H1 (cell line): ENCODE data around the gene BTG2. TPM values are rescaled to one million over a fixed set of nuclear protein-coding genes. Genes with fewer than 3 reads are reported as not detected.

Experiments
- CTCF ChIA-PET: fragments of 300-600 bp; sonication (Branson Sonifier 250); formaldehyde crosslinking; loops from one replicate; lab custom pipeline; 2021; ENCODE audit not compliant: partially characterized antibody; lab: Charles Lee
- POLR2A ChIA-PET: fragments of 300-600 bp; sonication (Branson Sonifier 250); formaldehyde crosslinking; loops from one replicate; lab custom pipeline; 2021; ENCODE audit warnings: inconsistent platforms; ENCODE audit not compliant: partially characterized antibody; lab: Charles Lee
- DNase-seq, 2 experiments: peaks; one replicate each; pipeline versions ENCODE4 v3.0.0 to v3.0.0-alpha.2; 2010 to 2022; ENCODE audit warnings: low spot score in 2 of 2, low read depth in 1 of 2, mixed read lengths in 1 of 2
- FAIRE-seq: peaks from 2 replicates; lab custom pipeline; 2011; peaks lifted over from hg19 to GRCh38; lab: Jason Lieb, UNC
- H2AFZ ChIP-seq: 2 replicates; pipeline ENCODE4 v1.8.1; 2012; ENCODE audit warnings: low read length, inconsistent platforms
- H2AK5ac ChIP-seq: 2 replicates; pipeline ENCODE4 v1.6.1; 2013; ENCODE audit warnings: low read depth, low read length
- H2BK120ac ChIP-seq: replicated peaks from 2 replicates; pipeline ENCODE3; 2013; ENCODE audit warnings: low read depth, low read length, inconsistent platforms
- H2BK12ac ChIP-seq: 2 replicates; pipeline ENCODE4 v1.6.1; 2013; ENCODE audit warnings: low read depth, low read length
- H2BK15ac ChIP-seq: 2 replicates; pipeline ENCODE4 v1.6.1; 2013; ENCODE audit warnings: low read length
- H2BK20ac ChIP-seq: 2 replicates; pipeline ENCODE4 v1.6.1; 2013; ENCODE audit warnings: low read length
- H2BK5ac ChIP-seq: 2 replicates; pipeline ENCODE4 v1.6.1; 2013; ENCODE audit warnings: low read depth, low read length
- H3K14ac ChIP-seq: 2 replicates; pipeline ENCODE4 v1.6.1; 2013; ENCODE audit warnings: inconsistent platforms; ENCODE audit not compliant: insufficient read length
- H3K18ac ChIP-seq: 2 replicates; pipeline ENCODE4 v1.6.1; 2013; ENCODE audit warnings: low read length; ENCODE audit errors: extremely low read depth
- H3K23ac ChIP-seq: 2 replicates; pipeline ENCODE4 v1.6.1; 2013; ENCODE audit warnings: inconsistent platforms; ENCODE audit not compliant: insufficient read length
- H3K23me2 ChIP-seq: 2 replicates; pipeline ENCODE4 v1.6.1; 2013; ENCODE audit warnings: low read depth, low read length
- H3K27ac ChIP-seq: 2 replicates; pipeline ENCODE4 v1.6.1; 2011; ENCODE audit warnings: low read depth, low read length, inconsistent platforms
- H3K27me3 ChIP-seq, 4 experiments: replicated peaks in 1 of 4; 1 replicate in 1 of 4; 2 replicates in 3 of 4; pipeline versions ENCODE4 v1.6.1 to v1.8.1; 2011 to 2013; ENCODE audit warnings: low read length in 3 of 4, mild to moderate bottlenecking in 3 of 4, inconsistent platforms in 2 of 4, mixed read lengths in 2 of 4, moderate library complexity in 1 of 4; ENCODE audit not compliant: control insufficient read depth in 3 of 4, insufficient read depth in 3 of 4; ENCODE audit errors: extremely low read depth in 1 of 4
- H3K36me3 ChIP-seq, 4 experiments: 2 replicates each; pipeline versions ENCODE4 v1.6.1 to v1.8.1; 2011 to 2013; ENCODE audit warnings: mild to moderate bottlenecking in 4 of 4, low read length in 3 of 4, moderate library complexity in 2 of 4, control low read depth in 1 of 4, inconsistent platforms in 1 of 4; ENCODE audit not compliant: insufficient read depth in 4 of 4, control insufficient read depth in 2 of 4
- H3K4ac ChIP-seq: replicated peaks from 2 replicates; pipeline ENCODE3; 2013; ENCODE audit warnings: low read length, low read depth, mixed read lengths, inconsistent platforms; ENCODE audit not compliant: insufficient read length
- H3K4me1 ChIP-seq, 4 experiments: replicated peaks in 1 of 4; 1 replicate in 1 of 4; 2 replicates in 3 of 4; pipeline versions ENCODE4 v1.6.1 to v1.8.1; 2011 to 2013; ENCODE audit warnings: low read length in 3 of 4, inconsistent platforms in 2 of 4, mixed read lengths in 1 of 4; ENCODE audit not compliant: insufficient read depth in 4 of 4, control insufficient read depth in 3 of 4
- H3K4me2 ChIP-seq, 2 experiments: 2 replicates each; pipeline versions ENCODE4 v1.6.1 to v1.8.1; 2011 to 2013; ENCODE audit warnings: low read depth in 2 of 2, low read length in 2 of 2, control low read depth in 1 of 2, inconsistent platforms in 1 of 2, mild to moderate bottlenecking in 1 of 2; ENCODE audit not compliant: insufficient read depth in 1 of 2
- H3K4me3 ChIP-seq, 4 experiments: fragments of 200-600, 300-600 bp in 1 of 4; sonication (generic), shearing (Covaris generic), sonication (Bioruptor Twin) in 1 of 4; 2 replicates each; pipeline versions ENCODE4 v1.5.1 to v1.8.1; 2011 to 2016; ENCODE audit warnings: low read length in 4 of 4, low read depth in 3 of 4, control low read depth in 2 of 4, inconsistent platforms in 2 of 4, mild to moderate bottlenecking in 2 of 4, mixed read lengths in 1 of 4, moderate library complexity in 1 of 4; ENCODE audit not compliant: insufficient read depth in 2 of 4; ENCODE audit errors: extremely low read depth in 1 of 4
- H3K56ac ChIP-seq: replicated peaks from 2 replicates; pipeline ENCODE3; 2013; ENCODE audit warnings: low read depth, mild to moderate bottlenecking, mixed read lengths, low read length, inconsistent platforms; ENCODE audit not compliant: insufficient read length
- H3K79me1 ChIP-seq: 2 replicates; pipeline ENCODE4 v1.6.1; 2013; ENCODE audit warnings: low read depth, low read length, control low read depth
- H3K79me2 ChIP-seq, 2 experiments: 2 replicates each; pipeline versions ENCODE4 v1.6.1 to v1.8.1; 2012 to 2013; ENCODE audit warnings: low read length in 2 of 2, mild to moderate bottlenecking in 2 of 2, inconsistent platforms in 1 of 2; ENCODE audit not compliant: insufficient read depth in 2 of 2, control insufficient read depth in 1 of 2
- H3K9ac ChIP-seq, 4 experiments: replicated peaks in 1 of 4; 1 replicate in 1 of 4; 2 replicates in 3 of 4; pipeline versions ENCODE4 v1.6.1 to v1.8.1; 2011 to 2013; ENCODE audit warnings: low read depth in 3 of 4, low read length in 3 of 4, control low read depth in 2 of 4, mild to moderate bottlenecking in 2 of 4, moderate library complexity in 2 of 4, inconsistent platforms in 1 of 4; ENCODE audit errors: extremely low read depth in 1 of 4
- H3K9me3 ChIP-seq, 2 experiments: 2 replicates each; pipeline versions ENCODE4 v1.6.1 to v1.8.1; 2012 to 2013; ENCODE audit warnings: mild to moderate bottlenecking in 2 of 2, moderate library complexity in 2 of 2, control low read depth in 1 of 2, inconsistent platforms in 1 of 2, low read depth in 1 of 2, low read length in 1 of 2, mixed read lengths in 1 of 2; ENCODE audit not compliant: insufficient read depth in 2 of 2
- H4K20me1 ChIP-seq, 2 experiments: replicated peaks in 1 of 2; 2 replicates each; pipeline versions ENCODE3 to v1.8.1; 2011 to 2013; ENCODE audit warnings: inconsistent platforms in 2 of 2, low read length in 2 of 2, mild to moderate bottlenecking in 1 of 2; ENCODE audit not compliant: insufficient read depth in 2 of 2, control insufficient read depth in 1 of 2
- H4K5ac ChIP-seq: 2 replicates; pipeline ENCODE4 v1.6.1; 2013; ENCODE audit warnings: low read length, low read depth, mixed read lengths, inconsistent platforms; ENCODE audit not compliant: insufficient read length
- H4K8ac ChIP-seq: 2 replicates; pipeline ENCODE4 v1.8.0; 2013; ENCODE audit warnings: mild to moderate bottlenecking, moderate library complexity, low read length, inconsistent platforms; ENCODE audit not compliant: insufficient read depth; ENCODE audit errors: extremely low read depth
- H4K91ac ChIP-seq: replicated peaks from 2 replicates; pipeline ENCODE3; 2013; ENCODE audit warnings: low read length, mixed read lengths, inconsistent platforms; ENCODE audit not compliant: insufficient read length
- BACH1 ChIP-seq: IDR thresholded peaks from 2 replicates; pipeline ENCODE4 v1.6.1; 2012; ENCODE audit warnings: low read length, improper control_type of control experiment
- CTCF ChIP-seq, 3 experiments: IDR thresholded peaks; 1 replicate in 2 of 3; 2 replicates in 1 of 3; pipeline versions ENCODE4 v1.5.1 to v1.6.1; 2011; ENCODE audit warnings: low read length in 3 of 3, mild to moderate bottlenecking in 3 of 3, inconsistent platforms in 2 of 3, low read depth in 1 of 3, moderate library complexity in 1 of 3; ENCODE audit not compliant: insufficient read depth in 1 of 3; ENCODE audit errors: control extremely low read depth in 1 of 3
- WGBS, 2 experiments: shearing (Covaris generic) in 1 of 2; methylation state at CpG; one replicate each; pipeline versions ENCODE4 v1.1.6 to v1.1.7; 2013 to 2015; ENCODE audit warnings: low lambda C conversion rate in 2 of 2, mixed read lengths in 2 of 2, inconsistent platforms in 1 of 2, low coverage in 1 of 2, missing lambda C conversion rate in 1 of 2; ENCODE audit not compliant: insufficient replicate concordance in 2 of 2, insufficient coverage in 1 of 2, insufficient read length in 1 of 2; ENCODE audit errors: extremely low coverage in 1 of 2, missing lambda C conversion rate in 1 of 2; 5-methylcytosine and 5-hydroxymethylcytosine counted together
- polyA plus RNA-seq, 7 experiments: library from polyadenylated mRNA; depleted of rRNA in 3 of 7; stranded (reverse) in 5 of 7; unstranded in 2 of 7; fragments of >200 nt in 5 of 7; fragments of 200-250 nt in 2 of 7; gene quantifications; 1 replicate in 5 of 7; 2 replicates in 1 of 7; 4 replicates in 1 of 7; pipeline versions ENCODE4 v1.2.1 to v1.2.3, GENCODE V29; 2011 to 2013; ENCODE audit warnings: missing spikeins in 2 of 7, mixed read lengths in 2 of 7
- total RNA-seq: library from RNA; stranded (reverse); fragmentation: NEBNext Ultra II Directional; extraction: Animal tissue kit (Norgen Biotek cat#: 25700); gene quantifications from 2 replicates; pipeline ENCODE4 v1.2.1, GENCODE V29; 2021

Gene BTG2
- total and polyA plus RNA-seq, 2 of the 8 experiments (the other 6 are each of a cell fraction or from before 2014, with no cell fraction given) = 4.8 to 11.0 TPM

- Histone ChIP-seq H2BK12ac (no peak overlapping the region), H3K56ac (no peak overlapping the region), H3K23ac (no peak overlapping the region), H4K8ac (no peak overlapping the region), H3K27me3 (peaks cover 0 to 3% (median 1%) of the 10 kb centered on the region in 4 experiments; a peak in 3 of 7 replicates), H3K9me3 (no peaks in the 10 kb centered on the region), H2BK5ac (no peak overlapping the region), H2AFZ (no peak overlapping the region), H3K4me2 (no peak overlapping the region), H2BK15ac (no peak overlapping the region), H3K36me3 (no peaks in the 10 kb centered on the region), H3K9ac (no peak overlapping the region), H4K91ac (no peak overlapping the region), H3K18ac (no peak overlapping the region), H3K27ac (no peak overlapping the region), H3K23me2 (no peaks in the 10 kb centered on the region; the same call in 1 of the 2 replicates), H2BK20ac (no peak overlapping the region), H4K20me1 (no peaks in the 10 kb centered on the region), H3K79me2 (no peaks in the 10 kb centered on the region), H3K79me1 (no peaks in the 10 kb centered on the region), H3K4me1 (peaks cover 0 to 8% (median 4%) of the 10 kb centered on the region in 4 experiments; a peak in 4 of 7 replicates), H3K4ac (no peak overlapping the region), H3K14ac (no peak overlapping the region), H2AK5ac (no peak overlapping the region), H3K4me3 (no peak overlapping the region), H4K5ac (no peak overlapping the region), H2BK120ac (no peak overlapping the region)
- WGBS, 2 experiments = 90% methylated on average over 3 of the region's 3 CpGs; no CpG with 5 or more reads in 1 of the 2 experiments
- DNase-seq (peak in 1 of 2 experiments; percentile 39), FAIRE-seq (no peak)
- TF ChIP-seq CTCF (IDR thresholded peaks at IDR 0.05; ENCODE audit: control extremely low read depth in 1 of 3, insufficient read depth in 1 of 3, low read depth in 1 of 3, low read length in 3 of 3) = peak in 2 of 3 experiments; percentile 13 to 28; a peak in 1 of 4 replicates
- TF ChIP-seq BACH1 = no peak
- CTCF ChIA-PET = interaction anchor here (0.6 to 39.0 kb wide), 12 partner anchors 8 to 366 kb away, joined by 3 to 785 read pairs (median 4); partner anchors contain the start of gene BTG2
- POLR2A ChIA-PET = interaction anchor here (1.1 to 1.6 kb wide), 3 partner anchors 9 to 47 kb away, joined by 3 to 4 read pairs (median 4); no protein-coding TSS in a partner anchor
These were observed 24.3 kb upstream of the BTG2 start for GRCh38 chr1:203281033-203281432.
